VCaP (cell line): Measurements from ENCODE around the gene SLC12A4.
"Not testable (repeated sequence)": the region's sequence is repeated elsewhere in the genome, so short reads cannot be mapped to it uniquely, and the experiment has no call there.

Source experiments
- H3K27ac ChIP-seq: fragments of 450-650 bp; 2 replicates; pipeline ENCODE4 v1.5.1; 2017
- TF ChIP-seq, protein P1 (sequence below): fragments of 450-650 bp; conservative IDR thresholded peaks from 2 replicates; pipeline ENCODE4 v1.5.1; 2017; ENCODE audit warnings: mild to moderate bottlenecking, moderate library complexity

Gene SLC12A4

DNA sequence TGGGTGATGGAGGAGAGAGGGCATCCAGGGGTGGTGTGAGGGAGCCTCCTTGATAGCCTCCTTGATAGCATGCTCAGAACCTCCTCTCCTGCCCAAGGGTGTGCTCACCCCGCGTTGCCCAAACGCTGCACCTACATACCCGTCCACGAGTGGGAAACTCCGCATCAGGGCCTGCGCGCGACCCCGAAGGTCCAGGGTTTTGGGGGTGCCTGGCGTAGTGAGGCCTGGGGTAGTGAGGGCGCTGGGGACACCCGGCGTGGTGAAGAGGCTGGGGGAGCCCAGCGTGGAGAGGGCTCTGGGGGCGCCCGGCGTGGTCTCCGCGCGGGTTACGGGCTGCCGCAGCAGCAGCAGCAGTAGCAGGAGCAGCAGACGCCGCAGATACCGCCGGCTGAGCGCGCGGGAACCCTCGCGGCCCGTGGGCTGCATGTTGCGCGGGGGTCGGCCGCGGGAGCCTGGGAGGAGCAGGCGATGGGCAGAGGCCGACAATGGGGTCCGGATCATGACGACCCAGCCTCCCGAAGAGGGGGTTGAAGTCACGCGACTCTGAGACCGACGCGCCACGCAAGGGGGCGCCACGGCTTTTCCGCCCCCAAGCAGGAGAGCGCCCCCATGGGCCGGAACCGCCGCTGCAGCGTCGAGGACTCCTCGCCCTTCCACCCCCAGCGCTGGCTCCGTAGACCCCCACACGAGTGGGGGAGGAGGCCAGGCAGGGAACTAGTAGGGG is 11.7 kb upstream of the SLC12A4 start, which contains the start of gene DPEP3:
DPEP3 (minus strand) TSS at position 545 of the 724 bp plus-strand sequence; CDS start at position 426, 119 bp downstream.
- TF ChIP-seq, protein P1, sequence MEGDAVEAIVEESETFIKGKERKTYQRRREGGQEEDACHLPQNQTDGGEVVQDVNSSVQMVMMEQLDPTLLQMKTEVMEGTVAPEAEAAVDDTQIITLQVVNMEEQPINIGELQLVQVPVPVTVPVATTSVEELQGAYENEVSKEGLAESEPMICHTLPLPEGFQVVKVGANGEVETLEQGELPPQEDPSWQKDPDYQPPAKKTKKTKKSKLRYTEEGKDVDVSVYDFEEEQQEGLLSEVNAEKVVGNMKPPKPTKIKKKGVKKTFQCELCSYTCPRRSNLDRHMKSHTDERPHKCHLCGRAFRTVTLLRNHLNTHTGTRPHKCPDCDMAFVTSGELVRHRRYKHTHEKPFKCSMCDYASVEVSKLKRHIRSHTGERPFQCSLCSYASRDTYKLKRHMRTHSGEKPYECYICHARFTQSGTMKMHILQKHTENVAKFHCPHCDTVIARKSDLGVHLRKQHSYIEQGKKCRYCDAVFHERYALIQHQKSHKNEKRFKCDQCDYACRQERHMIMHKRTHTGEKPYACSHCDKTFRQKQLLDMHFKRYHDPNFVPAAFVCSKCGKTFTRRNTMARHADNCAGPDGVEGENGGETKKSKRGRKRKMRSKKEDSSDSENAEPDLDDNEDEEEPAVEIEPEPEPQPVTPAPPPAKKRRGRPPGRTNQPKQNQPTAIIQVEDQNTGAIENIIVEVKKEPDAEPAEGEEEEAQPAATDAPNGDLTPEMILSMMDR = no peak
- no peak within 1 kb of the TSS for H3K27ac ChIP-seq

DNA sequence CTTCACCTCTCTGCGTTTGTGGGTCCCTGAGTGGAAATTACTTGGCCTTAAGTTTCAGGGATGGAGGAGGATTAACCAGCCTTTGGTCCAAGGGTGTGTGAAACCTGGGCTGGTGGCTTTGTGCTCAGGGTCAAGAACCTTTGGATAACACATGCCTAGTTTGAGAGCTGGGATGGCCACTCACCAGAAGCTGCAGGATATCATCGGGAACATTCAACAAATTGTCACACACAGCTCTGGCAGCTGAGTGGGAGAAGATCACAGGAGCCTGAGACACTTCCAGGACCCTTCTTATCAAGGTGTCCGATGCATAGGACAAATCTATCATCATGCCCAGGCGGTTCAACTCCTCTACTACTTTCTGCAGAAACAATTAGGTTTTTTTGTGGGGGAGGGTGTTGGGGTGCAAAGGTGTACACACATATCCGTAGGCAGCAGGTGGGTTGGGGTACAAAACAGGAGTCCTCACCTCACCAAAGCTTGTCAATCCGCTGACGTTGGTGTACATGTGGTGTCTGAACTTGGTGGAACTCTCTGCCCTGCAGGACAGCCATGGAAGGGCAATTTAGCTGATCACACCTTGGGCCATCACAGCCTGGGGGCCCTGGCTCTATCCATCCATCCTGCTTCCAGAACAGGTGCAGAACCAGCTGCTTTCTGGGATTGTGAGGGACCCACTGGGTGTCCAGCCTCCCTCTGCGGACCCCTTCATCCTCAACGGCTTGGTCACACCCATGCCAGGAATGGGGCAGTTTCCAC is 9.2 kb upstream of the SLC12A4 start:
- H3K27ac ChIP-seq = no peak overlapping the region
- TF ChIP-seq, protein P1 = no peak

DNA sequence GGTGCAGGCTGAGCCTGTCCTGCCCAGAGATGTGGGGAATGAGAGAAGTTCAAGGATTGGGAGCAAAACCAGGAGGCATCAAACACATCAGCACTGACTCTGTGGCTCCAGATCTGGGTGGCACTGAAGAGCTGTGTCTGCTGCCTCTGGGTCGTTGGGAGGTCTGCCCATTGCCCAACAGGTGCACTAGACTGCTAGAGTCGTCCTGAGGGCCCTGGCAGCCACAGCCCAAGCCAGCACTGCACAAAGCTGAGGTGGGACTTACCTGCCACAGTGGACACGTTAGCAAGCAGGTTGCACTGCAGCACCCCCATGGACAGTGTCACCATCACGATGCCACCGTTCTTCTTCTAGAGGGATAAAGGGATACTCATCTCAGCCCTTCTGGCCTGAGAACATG is 8.6 kb upstream of the SLC12A4 start:
- TF ChIP-seq, protein P1 = no peak
- H3K27ac ChIP-seq = no peak overlapping the region

DNA sequence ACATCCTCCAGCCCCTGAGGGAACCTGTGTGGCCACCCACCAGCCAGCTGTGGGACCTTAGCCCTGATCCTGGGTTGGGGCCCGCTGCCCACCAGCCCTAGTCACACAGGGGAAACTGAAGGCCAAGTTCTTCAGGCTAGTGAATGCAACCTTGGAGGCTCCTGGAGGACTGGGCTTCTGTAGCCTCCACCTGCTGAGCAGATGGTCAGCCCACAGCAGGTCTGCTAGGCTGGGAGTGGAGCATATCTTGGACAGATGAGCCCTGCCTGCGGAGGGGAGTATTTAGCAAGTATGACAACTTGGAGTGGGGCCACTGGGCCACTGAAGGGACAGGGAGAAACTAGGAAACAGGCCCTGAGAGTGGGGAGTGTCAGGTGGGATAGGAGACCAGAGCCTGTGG is 7.8 kb upstream of the SLC12A4 start:
- TF ChIP-seq, protein P1 = no peak
- H3K27ac ChIP-seq = no peak overlapping the region

DNA sequence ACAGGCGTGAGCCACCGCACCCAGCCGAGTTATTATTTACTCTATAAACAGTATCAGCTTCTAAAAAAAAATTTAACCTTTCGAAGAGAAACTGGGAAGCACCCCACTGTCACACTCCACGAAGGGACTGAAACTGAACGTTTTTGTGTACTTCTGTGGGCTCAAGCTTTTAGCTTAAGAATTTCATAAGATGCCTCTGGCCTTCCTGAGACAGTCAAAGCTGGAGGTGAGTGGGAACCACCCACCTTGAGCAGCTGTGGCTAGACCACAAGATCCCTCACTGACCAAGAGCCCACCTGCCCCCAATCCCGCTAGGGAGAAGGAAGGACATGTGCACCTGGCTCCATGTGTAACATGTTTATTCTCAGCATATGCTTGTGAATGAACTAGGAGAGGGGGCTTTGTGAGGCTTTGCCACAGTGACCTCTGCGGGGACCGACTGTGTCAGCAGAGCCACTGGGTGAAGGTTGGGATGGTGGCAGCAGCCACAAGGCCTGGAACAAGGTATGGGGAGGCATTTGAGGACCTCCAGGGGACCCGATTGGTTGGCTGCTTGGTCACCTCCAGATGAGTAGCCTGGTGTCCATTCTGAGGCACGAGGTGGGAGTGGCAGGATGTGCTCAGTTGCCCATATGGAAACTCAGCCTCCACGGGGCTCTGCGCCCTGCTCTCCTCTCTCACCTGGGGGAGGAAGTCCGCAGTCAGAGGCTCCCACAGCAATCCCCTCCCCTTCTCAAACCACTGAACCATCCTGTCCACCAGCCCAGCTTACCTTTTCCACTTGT is 7.1 kb upstream of the SLC12A4 start:
- no peak overlapping the region for H3K27ac ChIP-seq
- TF ChIP-seq, protein P1 = no peak

DNA sequence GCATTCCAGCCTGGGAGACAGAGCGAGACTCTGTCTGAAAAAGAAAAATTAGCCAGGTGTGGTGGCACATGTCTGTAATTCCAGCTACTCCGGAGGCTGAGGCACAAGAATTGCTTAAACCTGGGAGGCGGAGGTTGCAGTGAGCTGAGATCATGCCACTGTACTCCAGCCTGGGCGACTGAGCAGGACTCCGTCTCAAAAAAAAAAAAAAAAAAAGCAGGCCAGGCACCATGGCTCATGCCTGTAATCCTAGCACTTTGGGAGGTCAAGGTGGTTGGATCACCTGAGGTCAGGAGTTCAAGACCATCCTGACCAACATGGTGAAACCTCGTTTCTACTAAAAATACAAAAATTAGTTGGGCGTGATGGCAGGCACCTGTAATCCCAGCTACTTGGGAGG is 3.8 kb upstream of the SLC12A4 start:
- not testable (repeated sequence) for H3K27ac ChIP-seq

DNA sequence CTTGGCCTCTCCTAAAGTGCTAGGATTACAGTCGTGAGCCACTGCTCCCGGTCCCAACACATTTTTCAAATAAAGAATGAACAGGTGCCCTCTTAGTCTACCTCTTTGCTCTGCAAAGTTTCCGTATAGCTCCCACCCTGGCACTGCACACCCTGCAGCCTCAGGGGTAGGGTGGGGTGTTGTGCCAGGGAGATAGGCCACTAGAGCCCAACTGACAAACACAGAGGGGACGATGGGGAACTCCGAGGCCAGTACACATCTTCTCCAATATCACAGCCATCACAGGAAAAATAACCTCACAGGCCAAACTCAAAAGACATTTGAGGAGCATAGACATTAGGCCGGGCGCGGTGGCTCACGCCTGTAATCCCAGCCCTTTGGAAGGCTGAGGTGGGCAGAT is 2.7 kb upstream of the SLC12A4 start:
- TF ChIP-seq, protein P1 = no peak
- no peak overlapping the region for H3K27ac ChIP-seq
